Amygdala (tissue), 56 donors: ENCODE measurements around the gene TAPT1.
A peak's percentile ranks its signal among the peaks of the same experiment; 100 is the strongest.

Source experiments
- DNase-seq, 56 donors: peaks; one replicate each; lab custom pipeline; 2025; lab: John Stamatoyannopoulos, UW

TAPT1 gene

GRCh38 chr4:16192057-16192456, 34.2 kb downstream of the TAPT1 start:
- DNase-seq = no peak

GRCh38 chr4:16187455-16187854, 38.8 kb downstream of the TAPT1 start:
- DNase-seq = no peak

DNA sequence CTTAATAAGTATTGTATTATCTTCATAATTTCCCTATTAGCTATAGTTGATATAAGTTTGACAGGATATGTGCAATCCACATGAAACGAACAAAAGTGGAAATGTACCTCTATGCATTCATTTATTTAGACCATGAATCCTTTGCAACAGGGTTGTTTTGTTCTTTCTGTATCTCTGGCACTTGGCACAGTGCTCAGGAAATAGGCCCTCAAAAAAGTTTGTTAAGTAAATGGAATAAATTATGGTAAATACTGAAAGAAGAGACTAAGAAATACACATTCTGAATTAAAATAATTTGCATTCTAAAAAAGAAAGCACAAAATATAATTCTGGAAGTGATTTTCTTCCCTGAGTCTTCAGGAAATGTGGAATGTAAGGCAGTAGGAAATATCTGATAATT, 39.3 kb downstream of the TAPT1 start:
- DNase-seq = no peak

DNA sequence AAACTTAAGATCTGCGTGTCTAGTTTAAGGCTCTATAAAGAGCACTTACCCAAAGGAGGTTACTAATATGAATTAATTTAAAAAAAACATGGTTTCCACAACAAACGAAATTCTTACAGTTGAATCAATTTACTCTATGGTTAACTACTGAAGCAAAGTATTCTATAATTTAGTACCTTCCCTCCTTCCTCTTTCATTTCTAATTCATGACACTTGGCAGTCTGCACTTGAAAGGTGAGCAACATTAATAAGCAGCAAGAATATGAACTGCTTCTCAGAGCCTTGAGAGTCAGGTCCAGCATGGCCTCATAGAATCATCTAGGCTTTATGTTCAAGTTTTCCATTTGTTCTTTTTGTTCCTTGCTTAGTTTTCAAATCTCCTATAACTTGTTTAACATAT, 42.7 kb downstream of the TAPT1 start:
- no peak for DNase-seq

DNA sequence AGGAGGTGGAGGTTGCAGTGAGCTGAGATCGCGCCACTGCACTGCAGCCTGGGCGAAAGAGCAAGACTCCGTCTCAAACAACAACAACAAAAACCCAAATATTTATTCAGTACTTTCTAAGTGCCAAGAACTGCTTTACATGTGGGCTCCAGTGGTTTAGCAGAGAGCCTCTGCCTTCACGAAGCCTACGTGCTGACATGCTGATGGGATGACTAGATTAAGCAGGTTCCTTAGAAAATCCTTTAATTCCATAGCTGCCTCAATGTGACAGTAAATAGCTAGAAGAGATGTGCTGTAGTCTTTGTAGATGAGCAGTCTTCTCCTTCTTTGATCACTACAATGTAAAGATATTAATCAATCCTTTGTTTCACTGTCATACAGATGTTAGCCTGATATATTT, 49.6 kb downstream of the TAPT1 start:
- no peak for DNase-seq

DNA sequence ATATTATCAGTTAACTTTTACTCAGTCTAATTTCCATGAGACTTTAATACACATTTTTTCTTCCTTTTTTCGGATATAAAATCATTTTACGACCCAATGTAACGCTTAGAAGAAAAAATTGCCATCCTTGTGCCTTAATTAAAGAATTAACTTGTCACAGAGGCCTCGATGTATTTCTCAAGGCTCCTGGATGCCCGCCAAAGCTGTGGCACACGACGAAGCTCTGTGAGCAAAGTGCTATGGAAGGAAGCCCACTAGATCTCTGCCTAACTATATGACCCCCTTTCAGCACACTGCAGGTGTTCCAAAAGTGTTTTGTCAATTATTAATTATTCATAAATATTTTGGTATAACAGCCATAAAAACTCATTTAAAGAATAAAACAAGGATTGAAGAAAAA, 54.4 kb downstream of the TAPT1 start:
- no peak for DNase-seq

- DNase-seq = no peak
Measured at GRCh38 chr4:16169490-16169889, 56.8 kb downstream of the TAPT1 start.

DNA sequence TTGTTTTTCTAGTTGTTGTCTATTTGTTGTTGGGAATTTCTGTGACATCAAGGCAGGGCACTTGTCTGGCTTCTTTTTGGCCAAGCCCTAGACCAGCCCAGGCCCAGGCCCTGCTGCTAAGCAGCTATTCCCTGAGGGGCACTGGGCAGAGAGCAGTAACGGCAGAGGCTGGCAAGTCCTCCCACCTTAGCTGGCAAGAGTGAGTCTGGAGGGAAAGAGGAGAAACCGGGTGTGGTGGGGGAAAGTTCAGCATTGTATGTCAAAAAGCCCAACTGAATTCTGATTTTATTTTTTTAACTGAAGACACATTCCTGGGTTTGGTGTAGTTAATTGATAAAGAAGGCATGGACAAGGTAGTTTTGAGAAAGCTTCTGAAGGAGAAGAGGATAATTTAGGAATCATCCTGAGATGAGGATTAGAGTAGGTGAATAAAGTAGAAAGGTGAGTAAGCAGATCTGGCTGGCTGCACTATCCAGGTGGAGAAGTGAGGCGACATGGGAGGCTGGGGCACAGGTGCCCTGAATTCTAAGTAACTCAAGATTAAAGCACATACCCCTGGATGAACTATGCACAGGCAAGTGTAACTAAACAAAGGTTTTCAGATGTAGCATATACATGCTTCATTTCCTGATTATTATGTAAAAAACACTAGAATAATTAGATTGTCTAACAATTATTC, 57.4 kb downstream of the TAPT1 start:
- no peak for DNase-seq

DNA sequence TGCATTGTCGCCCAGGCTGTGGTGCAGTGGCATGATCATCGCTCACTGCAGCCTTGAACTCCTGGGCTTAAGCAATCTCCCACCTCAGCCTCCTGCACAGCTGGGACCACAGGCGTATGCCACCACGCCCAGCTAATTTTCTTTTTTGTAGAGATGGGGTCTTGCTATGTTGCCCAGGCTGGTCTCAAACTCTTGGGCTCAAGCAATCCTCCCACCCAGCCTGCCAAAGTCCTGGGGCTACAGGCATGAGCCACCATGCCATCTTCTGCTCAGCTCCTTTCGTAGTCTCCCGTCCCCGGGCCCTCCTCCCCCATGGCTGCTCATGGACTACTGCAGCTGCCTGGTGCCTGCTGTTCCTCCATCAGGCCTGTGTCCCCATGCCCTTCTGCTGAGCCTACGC, 58.1 kb downstream of the TAPT1 start:
- DNase-seq = no peak

GRCh38 chr4:16165931-16166330, 60.3 kb downstream of the TAPT1 start:
- no peak for DNase-seq

DNA sequence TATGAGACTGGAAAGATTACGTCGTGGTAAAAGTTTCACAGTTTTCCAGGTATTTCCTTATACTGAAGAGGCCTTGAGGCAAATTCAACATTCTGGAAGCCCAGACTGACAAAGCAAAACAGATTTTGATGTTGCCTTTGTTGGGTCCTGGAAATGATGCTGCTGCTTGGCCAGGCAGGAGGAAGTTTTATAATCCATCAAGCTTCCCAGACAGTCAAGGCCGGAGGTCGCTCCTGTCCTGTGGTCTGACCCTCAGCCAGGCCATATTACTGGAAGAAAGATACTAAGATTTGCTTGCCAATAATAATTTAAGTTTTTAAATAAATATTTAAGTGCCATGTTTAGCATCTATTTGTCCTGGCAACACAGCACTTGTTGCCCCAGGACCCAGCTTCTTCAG, 63.4 kb downstream of the TAPT1 start:
- no peak for DNase-seq

DNA sequence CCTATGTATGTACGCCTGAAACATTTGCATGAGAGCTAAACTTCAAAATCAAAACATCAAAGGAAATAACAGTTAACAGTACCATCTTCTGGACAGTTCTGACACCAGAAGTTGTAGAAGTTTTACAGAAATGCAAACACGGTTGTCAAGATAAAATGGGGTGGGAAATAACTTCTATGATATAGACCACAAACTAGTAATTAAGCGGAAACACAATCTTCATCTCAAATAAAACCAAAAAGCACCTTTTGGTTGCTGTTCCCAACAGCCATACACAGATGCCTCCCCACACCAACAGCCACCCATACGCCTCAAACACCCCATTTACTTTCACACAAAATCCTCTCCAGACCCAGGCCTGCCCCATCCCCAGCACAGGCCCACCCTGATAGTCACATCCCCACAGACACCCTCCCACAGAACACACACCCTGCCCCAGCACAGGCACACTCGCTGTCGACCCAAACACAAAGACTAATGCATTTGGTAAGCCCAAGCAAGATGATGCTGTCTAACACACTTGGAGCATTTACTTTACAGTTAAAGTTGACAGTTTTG, 64.3 kb downstream of the TAPT1 start:
- DNase-seq = no peak

DNA sequence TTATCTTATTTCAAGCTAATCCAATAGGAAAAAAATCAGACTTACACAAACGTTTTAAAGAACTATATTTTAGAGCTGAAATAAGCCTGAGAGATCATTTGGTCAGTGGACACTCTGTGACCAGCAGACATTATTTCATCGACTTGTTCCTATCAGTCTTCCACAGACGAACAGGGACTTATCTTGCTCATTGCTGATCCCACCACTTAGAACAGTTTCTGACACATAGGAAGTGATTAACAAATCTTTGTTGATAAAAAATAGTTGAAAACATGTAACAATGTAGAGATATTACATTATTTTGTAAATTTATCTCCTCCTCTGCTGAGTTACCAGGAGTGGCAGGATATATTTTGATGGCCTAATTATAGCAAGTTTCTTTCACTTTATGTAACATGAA, 65.8 kb downstream of the TAPT1 start:
- no peak for DNase-seq

GRCh38 chr4:16159286-16159685, 67.0 kb downstream of the TAPT1 start:
- DNase-seq = no peak

DNA sequence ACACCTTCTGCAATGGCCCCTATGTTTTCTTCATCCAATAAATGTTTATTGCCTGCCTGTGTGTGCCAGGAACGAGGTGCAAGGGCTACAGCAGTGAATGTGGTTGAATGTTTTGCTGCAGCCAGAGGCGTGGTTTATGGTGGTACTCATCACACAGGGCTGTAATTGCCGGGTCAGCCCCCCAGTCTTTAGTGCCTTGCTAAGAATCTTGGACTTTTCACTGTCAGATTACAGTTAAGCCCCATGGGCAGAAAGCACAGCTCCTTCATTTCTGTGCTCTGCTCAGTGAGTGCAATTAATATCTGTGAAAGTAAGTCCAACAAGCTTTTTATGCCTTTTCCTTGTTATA, 67.8 kb downstream of the TAPT1 start:
- DNase-seq = no peak

GRCh38 chr4:16157609-16158503, 68.4 kb downstream of the TAPT1 start:
- DNase-seq = no peak

DNA sequence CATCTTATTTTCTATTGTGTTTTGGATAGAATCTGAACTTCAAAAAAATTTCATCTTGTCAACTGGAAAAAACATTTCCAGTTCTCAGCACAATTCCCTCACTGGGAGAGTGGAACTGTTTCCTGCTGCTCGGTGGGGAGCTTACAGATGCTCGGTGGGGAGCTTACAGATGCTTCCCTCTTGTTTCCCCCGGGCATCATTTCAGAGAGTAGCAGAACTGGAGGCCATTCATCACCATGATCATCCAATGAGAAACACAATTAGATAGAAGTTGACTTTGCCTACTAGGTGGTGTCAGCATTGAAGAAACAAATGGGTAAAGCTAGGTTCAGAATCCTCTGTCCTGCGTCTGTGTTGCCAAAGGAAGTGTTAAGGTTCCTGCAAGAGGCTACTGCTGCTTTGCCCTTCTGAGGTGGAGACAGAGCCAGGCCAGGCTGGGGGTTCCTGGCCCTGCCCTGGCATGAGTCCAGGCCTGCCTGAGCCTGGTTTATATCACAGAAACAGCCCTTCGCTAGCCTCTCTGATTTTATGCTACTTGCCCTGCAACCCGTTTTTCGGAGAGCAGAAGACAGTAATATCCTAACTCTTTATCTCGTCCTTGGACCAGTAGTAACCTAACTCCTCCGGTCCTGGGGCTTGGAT, 70.6 kb downstream of the TAPT1 start:
- no peak for DNase-seq

DNA sequence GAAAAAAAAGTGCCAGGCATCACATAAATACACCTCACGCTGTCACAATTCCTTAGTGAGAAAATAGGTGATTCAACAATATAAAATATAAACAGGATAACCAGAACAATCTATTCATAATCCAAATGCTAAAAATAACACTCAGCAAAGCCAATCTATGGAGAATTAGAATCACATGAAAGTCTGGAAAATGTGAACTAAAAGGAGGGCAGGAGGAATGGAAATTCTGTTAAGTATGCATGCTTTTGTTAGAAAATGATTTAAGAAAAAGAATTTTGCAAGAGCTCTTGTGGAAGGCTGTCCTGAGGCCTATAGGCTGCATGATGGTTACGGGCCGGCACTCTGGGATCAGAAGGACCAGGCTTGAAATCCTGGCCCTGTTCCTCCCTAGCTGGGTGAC, 71.8 kb downstream of the TAPT1 start:
- DNase-seq = no peak

- no peak for DNase-seq
Measured at GRCh38 chr4:16150716-16151115, 75.6 kb downstream of the TAPT1 start.

DNA sequence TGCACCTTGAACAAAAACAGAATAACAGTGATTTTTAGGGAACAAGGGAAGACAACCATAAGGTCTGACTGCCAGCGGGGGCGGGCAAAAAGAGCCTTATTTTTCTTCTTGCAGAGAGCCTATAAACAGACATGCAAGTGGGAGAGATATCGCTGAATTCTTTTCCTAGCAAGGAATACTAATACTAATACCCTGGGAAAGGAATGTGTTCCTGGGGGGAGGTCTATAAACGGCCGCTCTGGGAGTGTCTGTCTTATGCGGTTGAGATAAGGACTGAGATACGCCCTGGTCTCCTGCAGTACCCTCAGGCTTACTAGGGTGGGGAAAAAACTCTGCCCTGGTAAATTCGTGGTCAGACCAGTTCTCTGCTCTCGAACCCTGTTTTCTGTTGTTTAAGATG, 81.4 kb downstream of the TAPT1 start:
- DNase-seq = peak in 1 of 56 donors; percentile 20

DNA sequence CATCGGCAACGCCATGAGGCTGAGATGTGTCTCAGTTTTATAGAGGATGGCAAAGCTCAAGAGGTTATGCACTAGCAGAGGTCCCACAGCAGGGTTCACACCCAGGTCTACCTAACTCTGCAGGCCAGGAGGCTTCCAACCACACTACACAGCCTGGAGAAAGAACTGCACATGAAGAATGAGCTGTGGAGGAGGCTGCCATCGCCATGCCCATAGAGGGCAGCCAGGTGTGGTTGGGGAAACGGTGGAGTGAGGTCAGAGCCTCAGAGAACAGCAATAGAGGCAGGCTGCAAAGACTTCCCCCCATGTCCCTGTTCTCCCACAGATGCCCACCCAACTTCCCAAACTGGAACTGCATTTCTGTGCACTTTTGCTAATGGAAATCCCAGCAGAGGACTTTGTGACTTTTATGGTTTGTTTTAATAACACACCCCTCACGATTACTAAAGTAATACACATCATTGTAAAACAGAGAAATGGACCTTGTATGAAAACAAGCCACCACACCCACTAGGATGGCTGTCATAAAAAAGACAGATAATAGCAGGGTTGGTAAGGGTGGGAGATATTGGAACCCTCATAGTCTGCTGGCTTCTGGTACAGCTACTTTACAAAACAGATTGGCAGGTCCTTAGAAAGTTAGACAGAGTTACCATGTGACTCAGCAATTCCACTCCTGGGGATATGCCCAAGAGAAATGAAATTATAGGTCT, 83.5 kb downstream of the TAPT1 start:
- no peak for DNase-seq
